A204.1 (cell line): ENCODE measurements around the gene PRRX1.

Source experiments
- FAIRE-seq: peaks from 2 replicates; lab custom pipeline; 2012; peaks lifted over from hg19 to GRCh38; lab: Jason Lieb, UNC

PRRX1 gene

GRCh38 chr1:170723518-170723917 is 59.6 kb downstream of the PRRX1 start:
- FAIRE-seq = no peak

GRCh38 chr1:170725326-170725725 is 61.4 kb downstream of the PRRX1 start:
- FAIRE-seq = no peak

GRCh38 chr1:170727963-170728362 is 64.0 kb downstream of the PRRX1 start:
- no peak for FAIRE-seq

- FAIRE-seq = no peak
Measured at GRCh38 chr1:170729225-170730002, 65.5 kb downstream of the PRRX1 start.

GRCh38 chr1:170730014-170730413 is 66.1 kb downstream of the PRRX1 start:
- FAIRE-seq = no peak

- FAIRE-seq = no peak
Measured at GRCh38 chr1:170730438-170730837, 66.5 kb downstream of the PRRX1 start.

GRCh38 chr1:170731566-170732251 is 67.8 kb downstream of the PRRX1 start:
- no peak for FAIRE-seq

- FAIRE-seq = no peak
Measured at GRCh38 chr1:170732252-170732588, 68.3 kb downstream of the PRRX1 start.

- no peak for FAIRE-seq
Measured at GRCh38 chr1:170734412-170735175, 70.7 kb downstream of the PRRX1 start.

- no peak for FAIRE-seq
Measured at GRCh38 chr1:170735366-170736263, 71.7 kb downstream of the PRRX1 start.

GRCh38 chr1:170739803-170740202 is 75.9 kb downstream of the PRRX1 start:
- FAIRE-seq = no peak

- no peak for FAIRE-seq
Measured at GRCh38 chr1:170741678-170742077, 77.7 kb downstream of the PRRX1 start.

GRCh38 chr1:170742600-170742999 is 78.7 kb downstream of the PRRX1 start:
- no peak for FAIRE-seq

GRCh38 chr1:170743083-170743482 is 79.2 kb downstream of the PRRX1 start:
- no peak for FAIRE-seq

GRCh38 chr1:170749549-170749948 is 85.6 kb downstream of the PRRX1 start:
- no peak for FAIRE-seq

GRCh38 chr1:170749959-170750358 is 86.0 kb downstream of the PRRX1 start:
- no peak for FAIRE-seq

- no peak for FAIRE-seq
Measured at GRCh38 chr1:170755795-170756194, 91.9 kb downstream of the PRRX1 start.

GRCh38 chr1:170758992-170759391 is 95.1 kb downstream of the PRRX1 start:
- FAIRE-seq = no peak

GRCh38 chr1:170765279-170765678 is 101.3 kb downstream of the PRRX1 start:
- no peak for FAIRE-seq

GRCh38 chr1:170765712-170766330 is 101.9 kb downstream of the PRRX1 start:
- peak; percentile 90 for FAIRE-seq

- FAIRE-seq = no peak
Measured at GRCh38 chr1:170768929-170769328, 105.0 kb downstream of the PRRX1 start.

GRCh38 chr1:170769691-170770090 is 105.8 kb downstream of the PRRX1 start:
- FAIRE-seq = no peak
